Suprapubic skin (tissue), 4 donors: ENCODE measurements around the gene PSMG4. TPM values are rescaled to one million over a fixed set of nuclear protein-coding genes. Genes with fewer than 3 reads are reported as not detected.

Experiments used
- DNase-seq, 2 donors: peaks; one replicate each; pipeline ENCODE4 v3.0.0-alpha.2; 2019; ENCODE audit warnings: low spot score in 2 of 2
- H3K27ac ChIP-seq: fragments of 200-600 bp; sonication (generic); one replicate; pipeline ENCODE4 v1.5.1; 2019
- H3K27me3 ChIP-seq: fragments of 200-600 bp; sonication (generic); one replicate; pipeline ENCODE4 v1.5.1; 2019
- H3K36me3 ChIP-seq: fragments of 200-600 bp; sonication (generic); one replicate; pipeline ENCODE4 v1.5.1; 2019
- H3K4me1 ChIP-seq: fragments of 200-600 bp; sonication (generic); one replicate; pipeline ENCODE4 v1.5.1; 2019
- H3K4me3 ChIP-seq: fragments of 200-600 bp; sonication (generic); one replicate; pipeline ENCODE4 v1.5.1; 2019; ENCODE audit warnings: mild to moderate bottlenecking
- H3K9me3 ChIP-seq: fragments of 200-600 bp; sonication (generic); one replicate; pipeline ENCODE4 v1.5.1; 2019
- EP300 ChIP-seq: sonication (generic); formaldehyde crosslinking; IDR thresholded peaks from one replicate; pipeline ENCODE4 v1.6.1; 2017; ENCODE audit warnings: antibody characterized with exemption
- POLR2A ChIP-seq, 2 donors: fragments of 450-650 bp; IDR thresholded peaks; one replicate each; pipeline ENCODE4 v1.6.1; 2017; ENCODE audit warnings: antibody characterized with exemption in 2 of 2, mild to moderate bottlenecking in 2 of 2, moderate library complexity in 2 of 2
- POLR2AphosphoS5 ChIP-seq, 3 donors: sonication (generic); formaldehyde crosslinking; IDR thresholded peaks; one replicate each; pipeline ENCODE4 v1.6.1; 2017; ENCODE audit warnings: antibody characterized with exemption in 3 of 3
- WGBS: methylation state at CpG from one replicate; pipeline ENCODE4 v1.1.5; 2018; 5-methylcytosine and 5-hydroxymethylcytosine counted together
- total RNA-seq, 4 donors: library from RNA; depleted of rRNA; stranded (reverse); fragments of >200 nt; gene quantifications; one replicate each; pipeline ENCODE4 v1.1.0, GENCODE V29; 2016
- TF ChIP-seq, protein P1 (sequence below), 2 donors: fragments of 200-600 bp in 1 of 2; fragments of 450-650 bp in 1 of 2; sonication (generic) in 1 of 2; IDR thresholded peaks; one replicate each; pipeline ENCODE4 v1.5.1; 2016 to 2019; ENCODE audit warnings: antibody characterized with exemption in 2 of 2, mild to moderate bottlenecking in 1 of 2, moderate library complexity in 1 of 2

The PSMG4 gene
- total RNA-seq, 4 donors from 2014 or later, result 11.4 to 32.6 (median 21.1) TPM

- Histone ChIP-seq H3K27ac (no peak overlapping the region), H3K36me3 (peaks cover 4% of the 10 kb centered on the region), H3K4me3 (no peak overlapping the region), H3K27me3 (no peaks in the 10 kb centered on the region), H3K4me1 (no peaks in the 10 kb centered on the region), H3K9me3 (no peaks in the 10 kb centered on the region)
- WGBS, result 89% methylated on average over 8 of the region's 8 CpGs
- TF ChIP-seq, protein P1, sequence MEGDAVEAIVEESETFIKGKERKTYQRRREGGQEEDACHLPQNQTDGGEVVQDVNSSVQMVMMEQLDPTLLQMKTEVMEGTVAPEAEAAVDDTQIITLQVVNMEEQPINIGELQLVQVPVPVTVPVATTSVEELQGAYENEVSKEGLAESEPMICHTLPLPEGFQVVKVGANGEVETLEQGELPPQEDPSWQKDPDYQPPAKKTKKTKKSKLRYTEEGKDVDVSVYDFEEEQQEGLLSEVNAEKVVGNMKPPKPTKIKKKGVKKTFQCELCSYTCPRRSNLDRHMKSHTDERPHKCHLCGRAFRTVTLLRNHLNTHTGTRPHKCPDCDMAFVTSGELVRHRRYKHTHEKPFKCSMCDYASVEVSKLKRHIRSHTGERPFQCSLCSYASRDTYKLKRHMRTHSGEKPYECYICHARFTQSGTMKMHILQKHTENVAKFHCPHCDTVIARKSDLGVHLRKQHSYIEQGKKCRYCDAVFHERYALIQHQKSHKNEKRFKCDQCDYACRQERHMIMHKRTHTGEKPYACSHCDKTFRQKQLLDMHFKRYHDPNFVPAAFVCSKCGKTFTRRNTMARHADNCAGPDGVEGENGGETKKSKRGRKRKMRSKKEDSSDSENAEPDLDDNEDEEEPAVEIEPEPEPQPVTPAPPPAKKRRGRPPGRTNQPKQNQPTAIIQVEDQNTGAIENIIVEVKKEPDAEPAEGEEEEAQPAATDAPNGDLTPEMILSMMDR (IDR thresholded peaks at IDR 0.05), result no peak
- TF ChIP-seq POLR2A (IDR thresholded peaks at IDR 0.05), result no peak
- TF ChIP-seq EP300, result no peak
- TF ChIP-seq POLR2AphosphoS5 (IDR thresholded peaks at IDR 0.05), result no peak
- peak in 1 of 2 donors; percentile 44 for DNase-seq
Measured at GRCh38 chr6:3316818-3317217, 58.1 kb downstream of the PSMG4 start.

Other genes with a start within 250 kb of the PSMG4 start
- gene RIPK1, start 190.5 kb upstream of the PSMG4 start, total RNA-seq, result 10 to 100 TPM; 25.6 to 37.6 (median 32.2) TPM
- gene BPHL, start 140.2 kb upstream of the PSMG4 start, total RNA-seq, result 10 to 100 TPM; 16.1 to 24.5 (median 20.3) TPM
- 100 to 1,000 TPM; 121 to 338 (median 242) TPM for gene TUBB2A, start 101.4 kb upstream of the PSMG4 start, total RNA-seq
- gene TUBB2B, start 31.3 kb upstream of the PSMG4 start, total RNA-seq, result 10 to 100 TPM in 3 of 4 donors, 1 to 10 TPM in 1; 9.2 to 19.3 (median 13.2) TPM
- 10 to 100 TPM; 38.2 to 59.8 (median 48.1) TPM for gene SLC22A23, start 198.1 kb downstream of the PSMG4 start, total RNA-seq